Neural progenitor cell (in vitro differentiated cells): Measurements from ENCODE around the gene SCRG1.

Experiments used
- CTCF ChIP-seq: fragments of 200-600 bp; sonication (generic); IDR thresholded peaks from 2 replicates; pipeline ENCODE4 v1.5.1; 2017; ENCODE audit warnings: antibody characterized with exemption, mild to moderate bottlenecking
- EZH2 ChIP-seq: fragments of 200-600 bp; sonication (generic); IDR thresholded peaks from 2 replicates; pipeline ENCODE4 v1.6.1; 2017; ENCODE audit warnings: antibody characterized with exemption, mild to moderate bottlenecking, moderate library complexity
- EZH2phosphoT487 ChIP-seq: fragments of 200-600 bp; sonication (generic); IDR thresholded peaks from 2 replicates; pipeline ENCODE4 v1.6.1; 2017; ENCODE audit warnings: antibody characterized with exemption

GRCh38 chr4:173448103-173448502 lies 49.2 kb upstream of the SCRG1 start:
- TF ChIP-seq EZH2 (no peak), CTCF (no peak), EZH2phosphoT487 (no peak)
